ENCODE results near the gene LEP. TPM values are rescaled to one million over a fixed set of nuclear protein-coding genes. Genes with fewer than 3 reads are reported as not detected.

LEP gene
- polyA plus RNA-seq, 3 donors: 0.12 to 0.13 TPM; not detected in 1

- DNase-seq: no peak
- peaks cover 4 to 8% of the 10 kb centered on the region in 2 donors for H3K4me1 ChIP-seq (ENCODE audit: control insufficient read depth in 1 of 2, insufficient read depth in 2 of 2, low read length in 2 of 2)
Measured at GRCh38 chr7:128207609-128208008, 33.5 kb upstream of the LEP start.

GRCh38 chr7:128209229-128210035 lies 31.6 kb upstream of the LEP start:
- peak overlapping the region in 1 of 7 donors; percentile 54 for H3K27ac Mint-ChIP-seq
- no peaks in the 10 kb centered on the region for H3K79me2 ChIP-seq (ENCODE audit: insufficient read depth, low read length)
- no peak overlapping the region for H3K9ac ChIP-seq (ENCODE audit: insufficient read depth, low read length, poor library complexity, severe bottlenecking)
- no peaks in the 10 kb centered on the region for H3K36me3 ChIP-seq (replicated peaks in 1 of 2; ENCODE audit: control insufficient read depth in 1 of 2, insufficient read depth in 2 of 2, low read length in 2 of 2)
- peak; percentile 92 for TF ChIP-seq CTCF (IDR thresholded peaks at IDR 0.05)
- H3K9me3 ChIP-seq (replicated peaks in 1 of 2; ENCODE audit: control insufficient read depth in 1 of 2, insufficient read depth in 1 of 2, low read length in 2 of 2): no peaks in the 10 kb centered on the region
- no peak overlapping the region for H3K4me3 ChIP-seq (replicated peaks in 1 of 3; ENCODE audit: low read depth in 2 of 3, low read length in 3 of 3)
- peaks cover 4 to 28% (median 17%) of the 10 kb centered on the region in 3 donors for H3K27me3 Mint-ChIP-seq (ENCODE audit: low read depth in 3 of 3)
- no peaks in the 10 kb centered on the region for H4K20me1 ChIP-seq (ENCODE audit: insufficient read depth, low read length)
- H3K27me3 ChIP-seq (ENCODE audit: control insufficient read depth in 2 of 2, insufficient read depth in 2 of 2, low read length in 2 of 2): no peaks in the 10 kb centered on the region
- no peak overlapping the region for H3K27ac ChIP-seq (ENCODE audit: low read depth in 1 of 2, low read length in 2 of 2)
- intact Hi-C loops (cut with micrococcal nuclease): loop anchor here (1.0 to 10.0 kb wide), 5 partner anchors 74 to 502 kb away; partner anchors contain the start of gene LRRC4 (in 1 of the 2)
- peaks cover 4 to 9% of the 10 kb centered on the region in 2 donors for H3K4me1 ChIP-seq (ENCODE audit: control insufficient read depth in 1 of 2, insufficient read depth in 2 of 2, low read length in 2 of 2)
- H3K4me1 Mint-ChIP-seq: peaks cover 4% of the 10 kb centered on the region
- DNase-seq: peak; percentile 72 to 82 (median 78)
- 56% methylated on average over 23 of the region's 28 CpGs for WGBS (ENCODE audit: insufficient coverage)
- no peaks in the 10 kb centered on the region for H3K36me3 Mint-ChIP-seq
- H3K9me3 Mint-ChIP-seq: peaks cover 0 to 2% (median 0%) of the 10 kb centered on the region in 7 donors
- H2AFZ ChIP-seq (ENCODE audit: insufficient read depth, low read depth, low read length, poor library complexity, severe bottlenecking): no peak overlapping the region
- no peak overlapping the region for H3K4me2 ChIP-seq (replicated peaks; ENCODE audit: extremely low read depth, low read length, poor library complexity, severe bottlenecking)
- H3K4me3 Mint-ChIP-seq: no peak overlapping the region

More at GRCh38 chr7:128207609-128208008, 33.5 kb upstream of the LEP start:
- Mint-ChIP-seq H3K4me1 (peaks cover 2% of the 10 kb centered on the region), H3K27ac (no peak overlapping the region), H3K36me3 (peaks cover 0 to 1% of the 10 kb centered on the region in 2 donors), H3K4me3 (no peak overlapping the region), H3K9me3 (peaks cover 0 to 7% (median 0%) of the 10 kb centered on the region in 7 donors), H3K27me3 (ENCODE audit: low read depth in 3 of 3) (peaks cover 22 to 44% (median 33%) of the 10 kb centered on the region in 3 donors)
- whole genome bisulfite sequencing (ENCODE audit: insufficient coverage): 85% methylated on average over 2 of the region's 4 CpGs
- TF ChIP-seq CTCF (IDR thresholded peaks at IDR 0.05): no peak
- Histone ChIP-seq H3K36me3 (replicated peaks in 1 of 2; ENCODE audit: control insufficient read depth in 1 of 2, insufficient read depth in 2 of 2, low read length in 2 of 2) (no peaks in the 10 kb centered on the region), H3K79me2 (ENCODE audit: insufficient read depth, low read length) (no peaks in the 10 kb centered on the region), H2AFZ (ENCODE audit: insufficient read depth, low read depth, low read length, poor library complexity, severe bottlenecking) (no peak overlapping the region), H3K9me3 (replicated peaks in 1 of 2; ENCODE audit: control insufficient read depth in 1 of 2, insufficient read depth in 1 of 2, low read length in 2 of 2) (no peaks in the 10 kb centered on the region), H3K27ac (ENCODE audit: low read depth in 1 of 2, low read length in 2 of 2) (no peak overlapping the region), H3K4me2 (replicated peaks; ENCODE audit: extremely low read depth, low read length, poor library complexity, severe bottlenecking) (no peak overlapping the region), H4K20me1 (ENCODE audit: insufficient read depth, low read length) (no peaks in the 10 kb centered on the region), H3K4me3 (replicated peaks in 1 of 3; ENCODE audit: low read depth in 2 of 3, low read length in 3 of 3) (no peak overlapping the region), H3K27me3 (ENCODE audit: control insufficient read depth in 2 of 2, insufficient read depth in 2 of 2, low read length in 2 of 2) (peaks cover 9 to 13% of the 10 kb centered on the region in 2 donors), H3K9ac (ENCODE audit: insufficient read depth, low read length, poor library complexity, severe bottlenecking) (no peak overlapping the region)
- intact Hi-C loops (cut with micrococcal nuclease): loop anchor here (2.0 to 5.0 kb wide), 3 partner anchors 73 to 500 kb away; no protein-coding TSS in a partner anchor
